ENCODE data around the gene NGEF.

NGEF gene

DNA sequence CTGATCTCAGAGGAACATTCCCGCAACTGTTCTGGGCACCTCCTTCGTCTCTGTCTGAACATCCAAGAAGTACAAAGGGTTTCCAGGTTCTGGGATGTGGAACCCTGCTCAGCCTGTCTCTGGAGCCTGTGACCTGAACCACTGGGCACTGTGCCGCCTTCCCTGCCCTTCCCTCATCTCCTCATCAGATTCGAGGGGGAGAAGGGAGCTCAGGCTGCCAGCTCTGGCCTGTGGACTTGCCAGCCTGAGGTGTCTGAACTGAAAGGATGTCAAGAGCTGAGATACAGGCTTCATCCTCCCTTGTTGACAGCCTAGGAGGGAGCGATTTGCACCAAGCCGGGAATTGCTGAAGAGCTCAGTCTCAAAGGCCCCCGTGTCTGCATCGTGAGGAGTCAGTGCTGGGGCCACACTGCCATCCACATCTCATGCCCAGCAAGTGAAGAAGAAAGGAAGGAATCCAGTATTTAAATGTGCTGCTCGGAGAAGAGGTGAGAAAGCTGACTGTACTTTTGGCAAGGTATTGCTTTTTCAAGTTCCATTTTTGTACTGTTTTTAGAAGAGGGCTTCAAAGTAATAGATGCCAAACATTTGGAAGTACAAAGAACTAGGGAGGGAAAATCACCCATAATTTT, 32.0 kb upstream of the NGEF start:
- DNase-seq (ENCODE audit: low read depth in 2 of 2): no peak

DNA sequence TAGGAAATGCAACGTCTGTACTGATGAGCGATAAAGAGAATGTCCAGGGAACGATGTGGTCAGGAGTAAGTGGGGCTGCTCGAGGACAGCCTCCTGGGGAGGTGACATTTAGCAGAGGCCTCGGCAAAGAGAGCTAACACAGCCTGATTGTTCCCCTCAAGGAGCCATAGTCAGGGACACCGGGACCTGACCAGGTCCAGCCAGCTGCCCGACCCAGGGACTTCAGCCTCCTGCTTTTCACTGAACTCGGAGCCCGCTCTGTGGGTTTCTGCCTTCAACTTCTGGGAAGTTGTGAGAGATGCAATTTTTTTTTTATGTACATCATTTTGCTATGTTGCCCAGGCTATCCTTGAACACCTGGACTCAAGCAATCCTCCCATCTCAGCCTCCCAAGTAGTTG, 29.5 kb upstream of the NGEF start:
- DNase-seq (ENCODE audit: low read depth in 2 of 2): no peak

DNA sequence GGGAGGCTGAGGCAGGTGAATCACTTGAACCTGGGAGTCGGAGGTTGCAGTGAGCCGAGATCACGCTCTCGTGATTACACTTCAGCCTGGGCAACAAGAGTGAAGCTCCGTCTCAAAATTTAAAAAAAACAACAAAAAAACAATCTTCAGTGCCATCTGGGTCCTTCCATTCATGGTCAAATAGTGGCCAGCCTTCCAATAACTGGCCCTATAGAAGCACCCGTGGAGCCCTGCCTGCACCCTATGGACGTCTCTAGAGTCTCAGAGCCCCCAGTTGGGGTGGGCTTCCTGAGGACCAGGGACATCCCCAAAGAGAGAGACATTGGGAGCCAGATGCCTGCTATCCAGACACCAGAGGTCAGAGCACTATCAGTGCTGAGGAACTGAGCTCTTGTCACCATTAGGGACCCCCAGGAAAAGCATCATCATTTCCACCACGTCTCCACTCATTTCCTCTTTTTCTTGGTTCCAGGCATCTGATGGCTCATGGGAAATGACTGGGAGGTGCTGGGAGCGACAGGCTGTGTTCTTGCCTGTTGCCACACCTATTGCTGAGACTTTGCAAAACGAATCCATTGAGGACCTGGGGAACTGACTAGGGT, 28.8 kb upstream of the NGEF start:
- DNase-seq (ENCODE audit: low read depth in 2 of 2): no peak

DNA sequence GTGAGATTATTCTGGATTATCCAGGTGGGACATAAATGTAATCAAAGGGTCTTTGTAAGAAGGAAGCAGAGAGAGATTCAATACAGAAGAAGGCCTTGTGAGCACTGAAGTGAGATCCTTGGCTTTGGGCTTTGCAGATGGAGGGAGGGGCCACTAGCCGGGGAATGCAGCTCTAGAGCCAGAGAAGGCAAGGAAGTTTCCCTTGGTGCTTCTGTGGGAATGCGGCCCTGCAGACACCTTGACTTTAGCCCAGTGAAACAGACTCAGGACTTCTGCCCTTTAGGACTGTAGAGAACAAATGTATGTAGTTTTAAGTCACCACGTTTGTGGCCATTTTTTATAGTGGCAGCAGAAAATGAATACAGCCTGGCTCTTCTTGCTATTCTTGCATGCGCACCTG, 27.5 kb upstream of the NGEF start:
- no peak for DNase-seq (ENCODE audit: low read depth in 2 of 2)

DNA sequence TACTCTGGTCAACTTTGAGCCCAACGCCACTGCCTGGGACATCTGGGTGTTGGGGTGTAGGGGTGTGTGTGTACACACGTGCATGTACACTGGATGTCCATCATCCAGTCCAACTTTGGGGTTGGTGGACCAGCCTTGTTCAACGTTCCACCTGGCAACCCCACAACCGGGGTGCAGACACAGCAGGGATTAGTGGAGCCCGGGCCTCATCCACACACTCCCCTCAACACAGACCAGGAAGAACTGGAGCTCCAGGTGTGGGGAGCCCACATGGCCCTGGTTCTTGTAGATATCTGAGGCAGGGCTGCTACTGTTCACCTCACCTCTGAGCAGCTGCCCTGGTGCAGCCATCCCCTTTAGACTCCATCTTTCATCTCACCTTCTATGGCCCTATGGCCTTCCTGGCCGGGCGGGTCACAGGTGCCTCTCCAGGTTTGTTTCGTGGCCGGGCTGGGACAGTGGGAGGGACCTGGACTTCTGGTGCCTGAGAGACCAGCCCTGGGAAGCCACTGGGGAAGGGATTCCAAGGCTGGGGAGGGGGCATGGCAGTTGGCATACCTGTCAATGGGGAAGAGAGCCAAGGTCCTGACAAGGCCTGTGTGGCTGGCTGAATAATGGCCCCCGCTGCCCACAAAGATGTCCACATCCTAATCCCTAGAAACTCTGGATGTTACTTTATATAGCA, 26.9 kb upstream of the NGEF start:
- DNase-seq (ENCODE audit: low read depth in 2 of 2): no peak

DNA sequence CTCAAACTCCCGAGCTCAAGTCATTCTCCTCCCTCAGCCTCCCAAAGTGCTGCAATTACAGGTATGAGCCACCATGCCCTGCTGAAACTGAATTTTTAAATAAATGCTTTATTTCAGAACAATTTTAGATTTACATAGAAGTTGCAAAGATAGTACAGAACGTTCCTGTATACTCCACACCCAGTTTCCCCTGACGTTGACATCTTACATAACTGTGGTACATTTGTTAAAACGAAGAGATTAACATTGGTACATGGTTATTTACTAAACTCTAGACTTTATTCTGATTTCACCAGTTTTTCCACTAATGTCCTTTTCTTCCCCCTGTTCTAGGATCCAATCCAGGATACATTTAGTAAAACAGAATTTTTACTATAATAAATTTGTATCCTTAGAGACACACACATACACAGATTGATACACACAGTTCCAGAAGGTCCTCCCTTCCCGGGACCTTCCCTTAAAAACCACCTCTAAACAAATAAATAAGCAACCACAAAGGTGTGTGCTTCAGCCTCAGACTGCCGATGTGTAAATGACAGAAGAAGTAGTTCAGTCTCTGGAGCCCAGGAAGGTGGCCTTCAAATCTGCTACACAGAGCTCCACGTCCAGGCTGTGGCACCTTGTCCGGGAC, 26.3 kb upstream of the NGEF start:
- DNase-seq (ENCODE audit: low read depth in 2 of 2): no peak

DNA sequence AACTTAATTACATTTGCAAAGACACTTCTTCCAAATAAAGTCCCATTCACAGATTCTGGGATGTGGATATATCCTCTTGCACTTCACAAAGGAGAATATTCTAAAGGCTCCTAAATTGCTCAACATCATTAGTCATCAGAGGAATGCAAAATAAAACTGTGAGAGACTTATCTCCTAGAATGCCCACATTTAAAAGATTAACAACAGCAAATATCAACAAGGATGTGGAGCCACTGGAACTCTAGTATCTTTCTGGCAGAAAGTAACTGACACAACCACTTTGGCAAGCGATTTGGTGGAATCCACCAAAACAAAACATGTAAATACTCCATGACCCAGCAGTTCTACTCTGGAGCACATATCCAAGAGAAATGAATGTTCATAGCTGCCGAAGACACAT, 24.0 kb upstream of the NGEF start:
- DNase-seq (ENCODE audit: low read depth in 2 of 2): no peak

DNA sequence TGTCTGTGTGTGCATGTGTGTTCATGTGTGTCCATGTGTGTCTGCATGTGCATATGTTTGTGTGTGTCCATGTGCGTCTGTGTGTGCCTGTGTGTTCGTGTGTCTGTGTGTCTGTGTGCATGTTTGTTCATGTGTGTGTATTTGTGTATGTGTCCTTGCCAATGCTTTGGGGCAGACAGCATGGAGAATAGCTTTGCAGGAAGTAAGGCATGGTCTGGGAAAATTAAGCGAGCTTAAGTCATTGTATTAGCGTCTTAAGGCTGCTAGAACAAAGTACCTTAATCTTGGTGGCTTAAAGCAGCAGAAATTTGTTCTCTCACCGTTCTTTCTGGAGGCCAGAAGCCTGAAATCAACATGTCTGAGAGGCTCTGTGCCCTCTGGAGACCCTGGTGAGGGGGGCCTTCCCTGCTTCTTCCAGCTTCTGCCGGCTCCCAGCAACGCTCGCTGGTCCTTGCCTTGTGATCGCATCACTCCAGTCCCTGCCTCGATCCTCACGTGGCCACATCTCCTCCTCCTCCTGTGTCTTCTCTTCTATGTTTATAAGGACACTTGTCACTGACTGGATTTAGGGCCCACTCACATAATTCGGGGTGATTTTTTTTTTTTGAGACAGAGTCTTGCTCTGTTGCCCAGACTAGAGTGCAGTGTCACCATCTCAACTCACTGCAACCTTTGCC, 23.2 kb upstream of the NGEF start:
- no peak for DNase-seq (ENCODE audit: low read depth in 2 of 2)

DNA sequence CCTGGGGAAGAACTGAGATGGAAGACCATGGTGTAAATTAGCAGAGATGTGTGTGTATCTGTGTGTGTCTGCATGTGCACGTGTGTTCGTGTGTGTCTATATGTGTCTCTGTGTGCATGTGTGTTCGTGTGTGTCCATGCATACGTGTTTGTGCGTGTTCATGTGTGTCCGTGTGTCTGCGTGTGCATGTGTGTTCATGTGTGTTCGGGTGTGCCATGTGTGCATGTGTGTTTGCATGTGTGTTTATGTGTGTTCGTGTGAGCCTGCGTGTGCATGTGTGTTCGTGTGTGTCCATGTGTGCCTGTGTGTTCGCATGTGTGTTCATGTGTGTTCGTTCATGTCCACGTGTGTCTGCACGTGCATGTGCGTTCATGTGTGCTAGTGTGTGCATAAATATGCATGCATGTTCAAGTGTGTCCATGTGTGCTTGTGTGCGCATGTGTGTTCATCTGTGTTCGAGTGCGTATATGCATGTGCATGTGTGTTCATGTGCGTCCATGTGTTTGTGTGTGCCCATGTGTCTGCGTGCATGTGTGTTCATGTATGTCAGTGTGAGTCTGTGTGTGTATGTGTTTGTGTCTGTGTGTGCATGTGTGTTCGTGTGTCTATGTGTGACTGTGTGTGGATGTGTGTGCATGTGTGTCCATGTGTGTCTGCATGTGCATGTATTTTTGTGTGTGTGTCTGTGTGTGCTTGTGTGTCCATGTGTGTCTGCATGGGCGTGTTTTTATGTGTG, 22.5 kb upstream of the NGEF start:
- no peak for DNase-seq (ENCODE audit: low read depth in 2 of 2)

DNA sequence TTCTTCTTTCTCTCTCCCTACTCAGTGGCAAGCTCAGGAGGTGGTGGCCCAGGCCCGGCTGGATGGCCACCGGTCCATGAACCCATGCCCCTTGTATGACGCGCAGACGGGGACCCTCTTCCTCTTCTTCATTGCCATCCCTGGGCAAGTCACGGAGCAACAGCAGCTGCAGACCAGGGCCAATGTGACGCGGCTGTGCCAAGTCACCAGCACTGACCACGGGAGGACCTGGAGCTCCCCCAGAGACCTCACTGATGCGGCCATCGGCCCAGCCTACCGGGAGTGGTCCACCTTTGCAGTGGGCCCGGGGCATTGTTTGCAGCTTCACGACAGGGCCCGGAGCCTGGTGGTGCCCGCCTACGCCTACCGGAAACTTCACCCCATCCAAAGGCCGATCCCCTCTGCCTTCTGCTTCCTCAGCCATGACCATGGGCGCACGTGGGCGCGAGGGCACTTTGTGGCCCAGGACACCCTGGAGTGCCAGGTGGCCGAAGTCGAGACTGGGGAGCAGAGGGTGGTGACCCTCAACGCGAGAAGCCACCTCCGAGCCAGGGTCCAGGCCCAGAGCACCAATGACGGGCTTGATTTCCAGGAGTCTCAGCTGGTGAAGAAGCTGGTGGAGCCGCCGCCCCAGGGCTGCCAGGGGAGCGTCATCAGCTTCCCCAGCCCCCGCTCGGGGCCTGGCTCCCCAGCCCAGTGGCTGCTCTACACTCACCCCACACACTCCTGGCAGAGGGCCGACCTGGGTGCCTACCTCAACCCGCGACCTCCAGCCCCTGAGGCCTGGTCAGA, 21.2 kb upstream of the NGEF start:
- no peak for DNase-seq (ENCODE audit: low read depth in 2 of 2)

DNA sequence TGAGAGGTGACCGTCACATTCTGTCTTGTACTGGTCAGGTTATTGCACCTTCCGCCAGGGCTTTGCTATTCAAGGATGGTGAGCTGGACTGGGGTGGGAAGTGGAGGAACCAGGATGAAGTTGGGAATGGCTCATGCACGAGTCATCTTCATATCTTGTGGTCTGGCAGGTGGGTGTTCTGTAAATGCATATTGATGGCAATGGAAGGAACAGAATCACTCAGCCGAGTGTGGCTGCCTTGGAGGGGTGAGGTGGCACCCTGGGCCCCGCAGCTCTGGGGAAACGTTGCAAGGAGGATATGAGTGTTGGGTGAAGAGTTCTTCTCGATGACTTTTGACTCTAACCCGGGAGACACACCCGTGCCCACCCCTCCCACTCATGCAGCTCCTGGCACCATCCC, 20.6 kb upstream of the NGEF start:
- DNase-seq (ENCODE audit: low read depth in 2 of 2): no peak

DNA sequence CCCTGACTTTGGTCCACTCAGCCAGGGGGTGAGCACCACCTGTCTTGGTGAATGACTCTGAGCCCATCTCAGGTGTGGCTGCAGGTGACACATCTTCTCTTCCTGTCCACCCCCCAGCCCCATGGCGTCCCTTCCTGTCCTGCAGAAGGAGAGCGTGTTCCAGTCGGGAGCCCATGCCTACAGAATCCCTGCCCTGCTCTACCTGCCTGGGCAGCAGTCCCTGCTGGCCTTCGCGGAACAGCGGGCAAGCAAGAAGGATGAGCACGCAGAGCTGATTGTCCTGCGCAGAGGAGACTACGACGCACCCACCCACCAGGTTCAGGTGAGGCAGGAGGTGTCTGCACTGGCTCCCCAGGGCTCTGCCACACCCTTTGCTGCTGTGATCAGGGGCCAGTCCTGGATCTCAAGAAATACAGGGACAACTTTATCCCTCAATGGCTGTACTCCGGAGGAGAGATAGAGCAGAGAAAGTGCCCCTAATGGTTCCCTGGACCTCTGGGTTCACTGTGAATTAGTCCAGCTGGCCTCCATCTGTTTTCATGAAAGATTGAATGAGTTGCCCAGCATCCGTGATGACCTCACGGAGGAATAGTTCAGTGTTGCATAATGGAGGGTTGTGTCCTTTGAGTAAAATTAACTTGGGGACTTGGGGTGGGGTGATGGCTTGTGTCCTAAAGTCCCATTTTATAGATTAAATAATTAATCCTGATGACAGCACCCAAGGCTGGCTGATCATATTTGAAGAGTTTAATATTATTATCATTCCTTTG, 19.7 kb upstream of the NGEF start, which contains the start of gene NEU2:
NEU2 (plus strand) TSS at position 122 of the 770 bp plus-strand sequence; CDS start at position 122, 0 bp downstream.
- DNase-seq (ENCODE audit: low read depth in 2 of 2): no peak

DNA sequence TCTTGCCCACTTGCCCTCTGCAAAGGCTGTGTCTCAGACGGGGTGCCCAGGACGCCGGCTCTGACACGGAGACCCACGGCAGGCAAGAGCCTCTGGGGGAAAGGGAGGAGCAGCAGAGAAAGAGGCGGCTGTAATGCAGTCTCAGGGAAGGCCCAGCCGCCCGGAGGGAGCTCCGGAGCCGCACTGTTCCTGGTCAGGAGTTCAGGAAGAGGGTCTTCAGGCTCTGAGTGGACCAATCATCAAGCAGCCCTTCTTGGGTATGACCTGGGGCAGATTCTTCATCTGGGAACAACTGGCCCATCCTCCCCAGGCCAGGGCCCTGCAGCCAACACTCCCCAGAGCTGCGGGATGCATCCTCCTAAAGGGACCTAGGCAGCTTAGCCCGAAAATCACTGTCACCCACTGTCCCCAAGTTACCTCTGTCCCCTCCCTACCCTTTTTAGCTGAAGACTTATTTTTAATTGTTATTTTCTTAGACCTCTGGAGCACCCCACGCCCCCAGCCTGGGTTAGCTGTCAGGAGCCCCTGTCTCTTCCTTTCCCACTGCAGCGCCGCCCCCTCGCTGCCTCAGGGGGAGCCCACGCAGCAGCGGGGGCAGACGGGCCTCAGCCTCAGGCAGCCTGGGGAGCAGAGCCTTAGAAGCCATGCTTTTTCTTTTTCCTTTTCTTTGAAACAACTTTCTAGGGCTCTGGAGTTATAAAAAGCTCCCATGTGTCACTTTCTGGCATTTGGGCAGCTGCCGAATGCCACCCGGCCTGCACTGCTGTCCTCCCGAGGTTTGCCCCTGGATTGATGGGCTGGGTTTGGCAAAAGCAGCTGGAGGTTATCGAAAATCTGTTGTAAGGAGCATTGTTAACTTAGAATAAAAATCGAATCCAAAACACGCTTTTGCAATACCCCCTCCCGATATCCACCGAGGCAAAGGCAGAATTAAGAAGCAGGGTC, 18.8 kb upstream of the NGEF start:
- no peak for DNase-seq (ENCODE audit: low read depth in 2 of 2)

DNA sequence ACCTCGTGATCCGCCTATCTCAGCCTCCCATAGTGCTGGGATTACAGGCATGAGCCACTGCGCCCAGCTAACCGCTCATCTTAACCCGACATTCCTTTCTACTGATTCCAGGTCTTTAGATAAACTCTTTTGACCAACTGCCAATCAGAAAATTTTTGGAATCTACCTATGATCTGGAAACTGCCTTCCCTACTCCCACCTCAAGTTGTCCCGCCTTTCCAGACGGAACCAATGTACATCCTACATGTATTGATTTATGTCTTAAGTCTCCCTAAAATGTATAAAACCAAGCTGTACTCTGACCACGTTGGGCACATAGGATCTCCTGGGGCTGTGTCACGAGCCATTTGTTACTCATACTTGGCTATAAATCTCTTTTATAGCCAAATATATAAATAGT, 16.3 kb upstream of the NGEF start:
- DNase-seq (ENCODE audit: low read depth in 2 of 2): no peak

DNA sequence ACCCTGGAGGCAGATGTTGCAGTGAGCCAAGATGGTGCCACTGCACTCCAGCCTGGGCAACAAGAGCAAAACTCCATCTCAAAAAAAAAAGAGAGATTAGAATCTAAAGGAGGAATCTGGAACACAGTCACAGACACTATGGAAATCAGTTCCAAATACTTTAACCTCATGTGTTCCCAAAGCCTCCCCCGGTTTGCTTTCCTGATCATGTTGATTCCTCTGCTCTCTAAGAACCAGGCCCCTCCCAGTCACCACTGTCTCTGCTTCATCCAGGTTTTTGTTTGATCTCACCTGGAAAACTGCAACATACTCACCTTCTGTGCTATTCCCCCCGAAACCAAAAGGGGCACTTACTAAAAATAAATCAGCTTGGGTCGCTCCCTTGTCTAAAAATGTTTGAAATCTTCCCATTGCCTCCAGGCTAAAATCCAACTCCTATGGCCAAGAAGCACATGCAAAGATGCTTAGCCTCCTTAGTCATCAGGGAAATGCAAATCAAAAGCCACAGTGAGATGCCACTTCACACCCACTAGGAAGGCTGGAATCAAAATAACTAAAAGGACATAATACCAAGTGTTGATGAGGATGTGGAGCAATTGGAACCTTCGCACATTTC, 13.2 kb upstream of the NGEF start:
- DNase-seq (ENCODE audit: low read depth in 2 of 2): no peak

DNA sequence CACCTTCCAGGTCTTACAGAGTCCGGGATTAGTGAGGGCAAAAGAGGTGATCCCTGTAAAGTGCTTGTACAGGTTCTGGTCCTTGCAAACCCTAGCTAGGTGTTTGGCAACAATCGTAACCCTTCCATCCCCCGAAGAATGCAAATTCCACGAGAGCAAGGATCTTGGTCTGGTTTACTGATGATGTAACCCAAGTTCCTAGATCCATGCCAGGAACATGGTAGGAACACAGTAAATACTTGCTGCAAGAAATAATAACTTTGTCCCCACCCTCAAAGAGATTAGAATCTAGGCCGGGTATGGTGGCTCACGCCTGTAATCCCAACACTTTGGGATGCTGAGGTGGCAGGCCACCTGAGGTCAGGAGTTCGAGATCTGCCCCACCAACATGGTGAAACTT, 12.7 kb upstream of the NGEF start:
- no peak for DNase-seq (ENCODE audit: low read depth in 2 of 2)

DNA sequence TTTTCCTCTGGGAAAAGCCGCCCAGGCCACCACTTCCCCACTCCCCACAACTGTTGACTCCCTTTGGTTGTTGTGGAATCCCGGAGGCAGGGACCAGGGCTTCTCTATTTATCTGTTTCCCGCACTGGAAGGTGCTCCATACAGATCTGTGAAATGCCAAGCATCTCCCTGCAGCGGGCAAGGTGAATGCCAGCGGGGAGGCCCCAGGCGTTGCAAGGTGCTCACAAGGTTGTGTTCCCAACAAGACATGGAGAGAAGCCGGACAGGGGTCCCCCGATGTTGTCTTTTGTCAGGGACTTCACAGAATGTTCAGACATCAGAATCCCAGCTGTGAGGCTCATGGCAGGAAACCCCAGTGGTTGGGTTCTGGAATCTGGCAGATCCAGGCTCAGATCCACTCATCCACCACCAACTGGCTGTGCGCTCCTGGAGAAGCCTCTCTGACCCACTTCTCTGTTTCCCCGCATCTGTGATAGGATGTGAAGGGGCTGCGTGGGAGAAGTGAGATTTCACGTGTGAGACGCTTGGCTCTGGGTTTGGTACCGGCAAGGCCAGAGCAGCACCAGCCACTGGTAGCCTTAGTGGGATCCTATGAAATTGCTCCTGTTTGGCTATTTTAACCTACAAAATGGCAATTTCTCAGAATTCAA, 10.8 kb upstream of the NGEF start:
- DNase-seq (ENCODE audit: low read depth in 2 of 2): no peak

Data from activated CD4-positive, alpha-beta T cell treated with anti-CD3 and anti-CD28 coated beads for 24 hours (primary cell).